Gastrocnemius medialis (tissue), 4 donors: ENCODE measurements around the gene HERC3.

Experiments
- CTCF ChIP-seq, 5 experiments: fragments of 450-650 bp in 3 of 5; fragments of 200-600 bp in 2 of 5; sonication (generic) in 2 of 5; IDR thresholded peaks in 4 of 5; conservative IDR thresholded peaks in 1 of 5; 1 replicate in 4 of 5; 2 replicates in 1 of 5; pipeline ENCODE4 v1.5.1; 2016 to 2019; ENCODE audit warnings: antibody characterized with exemption in 5 of 5, mild to moderate bottlenecking in 3 of 5, moderate library complexity in 3 of 5
- POLR2A ChIP-seq, 2 donors: fragments of 450-650 bp; IDR thresholded peaks; one replicate each; pipeline ENCODE4 v1.6.1; 2017; ENCODE audit warnings: antibody characterized with exemption in 2 of 2, mild to moderate bottlenecking in 2 of 2, moderate library complexity in 2 of 2

GRCh38 chr4:88549815-88550214 lies 42.5 kb upstream of the HERC3 start:
- TF ChIP-seq CTCF (IDR thresholded peaks at IDR 0.05 in 4 of 5, conservative IDR thresholded peaks at IDR 0.05 in 1 of 5) = no peak
- no peak for TF ChIP-seq POLR2A (IDR thresholded peaks at IDR 0.05)
